ENCODE measurements around the gene GLDN. TPM values are rescaled to one million over a fixed set of nuclear protein-coding genes. Genes with fewer than 3 reads are reported as not detected.

The GLDN gene
- total RNA-seq = 1 to 10 TPM in 2 of 4 donors, under 1 TPM in 2; 0.44 to 4.7 (median 0.75) TPM

- intact Hi-C loops (cut with DNase I; ENCODE audit: low total_unique reads) = no loop called here
- Histone ChIP-seq H3K27me3 (no peaks in the 10 kb centered on the region), H3K4me3 (peak within 1 kb of the TSS; percentile 33 to 63 (median 54)), H3K36me3 (no peaks in the 10 kb centered on the region), H3K4me1 (no peaks in the 10 kb centered on the region), H3K27ac (peak within 1 kb of the TSS in 1 of 4 donors; percentile 9), H3K9me3 (no peaks in the 10 kb centered on the region)
- no peak for TF ChIP-seq CTCF (IDR thresholded peaks at IDR 0.05 in 4 of 5, conservative IDR thresholded peaks at IDR 0.05 in 1 of 5)
- TF ChIP-seq POLR2A (IDR thresholded peaks at IDR 0.05) = no peak
- ATAC-seq (peak; percentile 41 to 52), DNase-seq (peak in 1 of 2 donors; percentile 25)
- in situ Hi-C loops (cut with MboI; ENCODE audit: low sequenced_read_pairs in 4 of 4) = no loop called here
Measured at GRCh38 chr15:51341366-51342226, at the start of gene GLDN. Gene GLDN, plus strand, starts transcription at chr15:51341655. Its CDS starts 30 bp downstream, at chr15:51341685.

GRCh38 chr15:51298620-51299019 is 42.8 kb upstream of the GLDN start:
- H3K27ac ChIP-seq = no peak overlapping the region
- no peaks in the 10 kb centered on the region for H3K27me3 ChIP-seq

DNA sequence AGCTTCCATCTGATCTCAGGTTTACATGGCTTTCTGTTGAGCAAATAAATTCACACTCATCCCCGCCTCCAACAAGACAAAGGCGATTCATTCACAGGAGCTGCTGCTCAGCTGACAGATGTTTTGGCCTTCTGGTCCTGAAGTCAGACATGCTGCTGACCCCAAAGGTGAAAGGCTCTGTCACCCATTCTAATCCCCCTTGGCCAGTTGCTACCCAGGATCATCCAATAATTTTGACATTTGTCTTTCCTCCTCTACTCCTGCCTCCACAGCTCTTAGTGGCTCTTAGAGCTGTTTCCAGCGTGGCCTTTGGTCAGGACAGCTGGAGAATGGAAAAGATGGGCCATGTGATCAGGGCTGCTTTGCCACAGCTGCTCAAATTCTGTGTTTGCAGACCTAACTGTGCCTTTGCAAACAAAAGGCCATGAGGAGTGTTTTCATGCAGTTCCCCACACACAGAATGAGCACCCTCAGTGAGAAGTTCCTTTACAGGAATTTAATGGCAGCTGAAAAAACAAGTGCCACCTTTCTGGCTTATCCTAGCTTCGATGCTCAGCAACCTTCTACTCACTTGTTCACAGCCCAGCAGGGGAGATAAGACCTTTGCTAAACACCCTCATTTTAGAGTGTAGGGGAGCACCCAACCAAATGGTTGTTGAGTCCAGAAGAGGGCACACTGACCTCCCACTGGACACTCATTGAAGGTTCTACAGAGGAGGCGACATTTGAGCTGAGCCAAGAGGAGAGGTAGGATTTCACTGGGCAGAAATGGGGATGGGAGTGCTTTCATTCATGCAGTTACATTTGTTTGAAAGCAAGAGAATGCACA is 42.1 kb upstream of the GLDN start:
- TF ChIP-seq POLR2A (IDR thresholded peaks at IDR 0.05) (no peak), CTCF (IDR thresholded peaks at IDR 0.05 in 4 of 5, conservative IDR thresholded peaks at IDR 0.05 in 1 of 5) (no peak)
- DNase-seq (no peak), ATAC-seq (no peak)
- H3K27ac ChIP-seq = no peak overlapping the region
- no peak overlapping the region for H3K4me3 ChIP-seq
- intact Hi-C loops (cut with DNase I; ENCODE audit: low total_unique reads) (no loop called here), in situ Hi-C loops (cut with MboI; ENCODE audit: low sequenced_read_pairs in 4 of 4) (loop anchor here in 1 of 4 donors (25.0 kb wide), 1 partner anchor 88 kb away; no protein-coding TSS in a partner anchor)
- H3K36me3 ChIP-seq = no peaks in the 10 kb centered on the region
- H3K4me1 ChIP-seq = no peaks in the 10 kb centered on the region
- no peaks in the 10 kb centered on the region for H3K27me3 ChIP-seq
- no peaks in the 10 kb centered on the region for H3K9me3 ChIP-seq

More at GRCh38 chr15:51298620-51299019, 42.8 kb upstream of the GLDN start:
- Histone ChIP-seq H3K4me1 (no peaks in the 10 kb centered on the region), H3K4me3 (no peak overlapping the region), H3K9me3 (no peaks in the 10 kb centered on the region), H3K36me3 (no peaks in the 10 kb centered on the region)
- no peak for DNase-seq
- intact Hi-C loops (cut with DNase I; ENCODE audit: low total_unique reads) = no loop called here
- ATAC-seq = no peak
- in situ Hi-C loops (cut with MboI; ENCODE audit: low sequenced_read_pairs in 4 of 4) = loop anchor here in 1 of 4 donors (25.0 kb wide), 1 partner anchor 89 kb away; no protein-coding TSS in a partner anchor
- no peak for TF ChIP-seq POLR2A (IDR thresholded peaks at IDR 0.05)
- TF ChIP-seq CTCF (IDR thresholded peaks at IDR 0.05 in 4 of 5, conservative IDR thresholded peaks at IDR 0.05 in 1 of 5) = no peak

DNA sequence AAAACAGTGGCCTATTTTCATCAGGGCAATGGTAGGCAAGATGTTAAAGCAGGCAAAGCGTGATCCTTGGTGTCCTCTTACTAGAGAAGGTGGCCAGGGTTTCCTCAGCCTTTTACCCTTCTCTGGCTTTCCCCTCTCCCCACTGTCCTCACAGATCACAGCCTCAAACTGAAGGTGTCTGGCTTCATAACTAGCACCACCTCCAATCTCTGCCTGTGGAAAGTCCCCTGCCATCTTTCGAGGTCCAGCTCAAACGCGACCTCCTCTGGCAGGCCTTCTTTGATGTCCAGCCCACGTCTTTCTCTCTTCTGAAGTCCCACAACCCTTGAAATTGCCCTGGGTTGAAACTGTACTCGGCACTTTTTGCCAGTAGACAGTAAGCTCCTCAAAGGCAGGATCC is 39.0 kb upstream of the GLDN start:
- Histone ChIP-seq H3K27me3 (no peaks in the 10 kb centered on the region), H3K4me1 (no peaks in the 10 kb centered on the region), H3K36me3 (no peaks in the 10 kb centered on the region), H3K4me3 (no peak overlapping the region), H3K27ac (no peak overlapping the region), H3K9me3 (no peaks in the 10 kb centered on the region)
- in situ Hi-C loops (cut with MboI; ENCODE audit: low sequenced_read_pairs in 4 of 4) (no loop called here), intact Hi-C loops (cut with DNase I; ENCODE audit: low total_unique reads) (no loop called here)
- no peak for TF ChIP-seq CTCF (IDR thresholded peaks at IDR 0.05 in 4 of 5, conservative IDR thresholded peaks at IDR 0.05 in 1 of 5)
- TF ChIP-seq POLR2A (IDR thresholded peaks at IDR 0.05) = no peak
- no peak for ATAC-seq
- no peak for DNase-seq
